Ascending aorta (tissue), 2 donors: Measurements from ENCODE around the gene DDAH1. TPM values are rescaled to one million over a fixed set of nuclear protein-coding genes. Genes with fewer than 3 reads are reported as not detected.

ENCODE experiments used
- DNase-seq, 2 donors: peaks; one replicate each; pipeline ENCODE4 v3.0.0-alpha.2; 2019; ENCODE audit warnings: low spot score in 2 of 2
- H3K27ac ChIP-seq, 2 donors: fragments of 200-600 bp; sonication (generic); one replicate each; pipeline ENCODE4 v1.5.1; 2016 to 2017; ENCODE audit warnings: mild to moderate bottlenecking in 1 of 2
- H3K27me3 ChIP-seq: fragments of 200-600 bp; sonication (generic); one replicate; pipeline ENCODE4 v1.5.1; 2017
- H3K36me3 ChIP-seq, 2 donors: fragments of 200-600 bp; sonication (generic); one replicate each; pipeline ENCODE4 v1.5.1; 2016
- H3K4me1 ChIP-seq, 2 donors: fragments of 200-600 bp; sonication (generic); one replicate each; pipeline ENCODE4 v1.5.1; 2016 to 2017; ENCODE audit warnings: mild to moderate bottlenecking in 1 of 2
- H3K4me3 ChIP-seq, 2 donors: fragments of 200-600 bp; sonication (generic); one replicate each; pipeline ENCODE4 v1.5.1; 2016 to 2017; ENCODE audit warnings: mild to moderate bottlenecking in 1 of 2
- H3K9me3 ChIP-seq, 2 donors: fragments of 200-600 bp; sonication (generic); one replicate each; pipeline ENCODE4 v1.5.1; 2016
- CTCF ChIP-seq, 3 experiments: fragments of 200-600 bp in 2 of 3; fragments of 450-650 bp in 1 of 3; sonication (generic) in 2 of 3; IDR thresholded peaks; one replicate each; pipeline ENCODE4 v1.5.1; 2016 to 2019; ENCODE audit warnings: antibody characterized with exemption in 3 of 3, mild to moderate bottlenecking in 1 of 3, moderate library complexity in 1 of 3
- intact Hi-C: fragments of 100-400 bp; cut with DNase I; formaldehyde crosslinking; loops from one replicate; pipeline ENCODE4 v1.15.1; 2023
- total RNA-seq: library from RNA; depleted of rRNA; stranded (reverse); fragments of >200 nt; gene quantifications from one replicate; pipeline ENCODE4 v1.1.0, GENCODE V29; 2016

DDAH1 gene
- total RNA-seq, 1 donor from 2014 or later, result 8.5 TPM

GRCh38 chr1:85363092-85363491 is 101.9 kb downstream of the DDAH1 start:
- peaks cover 0 to 15% of the 10 kb centered on the region in 2 donors for H3K4me1 ChIP-seq
- TF ChIP-seq CTCF (IDR thresholded peaks at IDR 0.05), result no peak
- DNase-seq, result no peak
- H3K9me3 ChIP-seq, result no peaks in the 10 kb centered on the region
- no peaks in the 10 kb centered on the region for H3K36me3 ChIP-seq
- no peak overlapping the region for H3K4me3 ChIP-seq
- intact Hi-C loops, result loop anchor here (5.0 kb wide), 2 partner anchors 51 to 99 kb away; no protein-coding TSS in a partner anchor
- H3K27ac ChIP-seq, result no peak overlapping the region
- H3K27me3 ChIP-seq, result no peaks in the 10 kb centered on the region

GRCh38 chr1:85361606-85362296 is 103.2 kb downstream of the DDAH1 start:
- peak overlapping the region in 1 of 2 donors; percentile 50 for H3K27ac ChIP-seq

GRCh38 chr1:85360730-85361493 is 104.0 kb downstream of the DDAH1 start:
- Histone ChIP-seq H3K9me3 (no peaks in the 10 kb centered on the region), H3K27ac (peak overlapping the region; percentile 41 to 50), H3K36me3 (no peaks in the 10 kb centered on the region), H3K27me3 (no peaks in the 10 kb centered on the region), H3K4me3 (no peak overlapping the region), H3K4me1 (peaks cover 0 to 7% of the 10 kb centered on the region in 2 donors)
- DNase-seq, result no peak
- TF ChIP-seq CTCF (IDR thresholded peaks at IDR 0.05), result no peak
- intact Hi-C loops, result loop anchor here (5.0 kb wide), 2 partner anchors 49 to 101 kb away; no protein-coding TSS in a partner anchor

More at GRCh38 chr1:85361606-85362296, 103.2 kb downstream of the DDAH1 start:
- Histone ChIP-seq H3K4me3 (no peak overlapping the region), H3K9me3 (no peaks in the 10 kb centered on the region), H3K27me3 (no peaks in the 10 kb centered on the region), H3K4me1 (peaks cover 0 to 10% of the 10 kb centered on the region in 2 donors), H3K36me3 (no peaks in the 10 kb centered on the region)
- intact Hi-C loops, result loop anchor here (5.0 kb wide), 2 partner anchors 49 to 101 kb away; no protein-coding TSS in a partner anchor
- DNase-seq, result no peak
- TF ChIP-seq CTCF (IDR thresholded peaks at IDR 0.05), result no peak

- Histone ChIP-seq H3K36me3 (no peaks in the 10 kb centered on the region), H3K27ac (peak overlapping the region; percentile 41 to 65)
These were observed 104.9 kb downstream of the DDAH1 start for GRCh38 chr1:85359874-85360721.

More at GRCh38 chr1:85359874-85360721, 104.9 kb downstream of the DDAH1 start:
- intact Hi-C loops, result loop anchor here (5.0 kb wide), 2 partner anchors 48 to 102 kb away; no protein-coding TSS in a partner anchor
- no peak for TF ChIP-seq CTCF (IDR thresholded peaks at IDR 0.05)
- H3K4me3 ChIP-seq, result no peak overlapping the region
- H3K4me1 ChIP-seq, result peaks cover 0 to 7% of the 10 kb centered on the region in 2 donors
- no peaks in the 10 kb centered on the region for H3K9me3 ChIP-seq
- no peaks in the 10 kb centered on the region for H3K27me3 ChIP-seq
- no peak for DNase-seq
